NK-92 treated with Interleukin-12 subunit alpha and Interleukin-12 subunit beta, amount 100 ng/mL, for 24 hours (cell line): ENCODE results near the gene CHMP2B.
"Not testable (repeated sequence)": the region's sequence is repeated elsewhere in the genome, so short reads cannot be mapped to it uniquely, and the experiment has no call there.

ENCODE experiments used
- DNase-seq: peaks from one replicate; lab custom pipeline; 2025; lab: John Stamatoyannopoulos, UW

The CHMP2B gene

DNA sequence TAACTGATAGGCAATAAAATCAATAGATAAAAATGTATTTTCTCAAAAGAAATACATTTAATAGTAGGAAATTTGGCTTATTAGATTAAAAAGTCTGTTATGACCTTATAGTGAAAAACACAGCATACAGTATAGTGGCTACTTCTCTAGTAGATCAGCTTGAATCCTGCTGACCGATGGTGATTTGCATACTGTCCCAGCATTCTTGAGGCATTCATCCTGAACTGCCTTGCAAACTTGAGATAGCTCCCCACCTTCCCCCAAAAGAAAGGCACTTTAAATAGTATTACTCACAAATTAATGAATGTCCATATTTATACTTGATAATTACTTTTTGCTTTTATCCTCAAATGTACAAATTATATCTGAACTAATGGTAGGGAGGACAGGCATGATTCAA lies 6.7 kb downstream of the CHMP2B start:
- no peak for DNase-seq

DNA sequence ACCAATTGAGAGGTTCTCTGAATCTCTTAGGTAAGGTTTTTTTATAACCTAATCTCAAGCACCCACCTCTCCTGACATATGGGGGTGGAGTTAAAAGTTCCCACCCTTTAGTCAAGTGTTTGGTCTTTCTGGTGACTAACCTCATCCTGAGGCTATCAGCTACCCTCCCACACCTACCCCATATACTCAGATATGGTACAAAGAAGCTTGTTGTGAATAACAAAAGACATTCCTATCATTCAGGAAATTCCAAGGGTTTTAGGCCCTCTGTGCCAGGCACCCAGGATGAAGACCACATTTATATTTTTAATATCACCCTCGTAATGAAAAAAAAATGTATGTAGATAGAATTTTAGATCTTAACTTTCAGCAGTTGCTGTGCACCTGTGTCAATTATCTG lies 9.0 kb downstream of the CHMP2B start:
- DNase-seq, result no peak

DNA sequence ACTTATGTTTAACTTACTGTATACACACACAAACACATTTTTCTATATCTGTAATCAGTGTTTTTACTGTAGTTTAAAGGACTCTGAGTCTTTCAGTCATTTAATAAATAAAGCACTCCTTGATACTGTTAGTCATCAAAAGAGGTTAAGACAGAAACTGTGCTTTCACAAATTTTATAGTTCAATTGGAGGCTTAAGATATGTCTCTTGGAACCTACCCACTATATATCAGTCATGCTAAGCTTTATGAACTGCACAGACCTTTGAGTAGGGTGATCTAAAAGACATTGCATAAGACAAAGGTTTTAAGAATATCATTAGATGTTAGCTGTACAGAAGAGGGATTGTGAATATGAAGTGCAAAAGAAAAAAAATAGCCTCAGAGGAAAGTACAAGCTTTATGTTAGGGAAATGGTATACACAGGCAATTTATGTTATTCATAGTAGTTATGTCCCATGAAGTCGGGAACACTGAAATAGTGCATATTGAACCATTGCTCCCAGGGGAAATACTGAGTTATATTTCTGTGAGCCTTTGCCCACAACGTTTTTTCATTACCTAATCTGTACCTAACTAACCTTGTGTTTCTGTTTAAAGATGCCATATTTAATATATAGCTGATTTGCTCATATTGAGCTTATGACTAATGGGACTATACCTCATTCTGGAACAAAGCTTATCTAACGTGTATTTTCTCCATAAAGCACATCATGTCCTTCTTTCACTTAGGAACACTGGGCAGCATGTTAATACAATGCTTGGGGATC lies 19.7 kb downstream of the CHMP2B start:
- no peak for DNase-seq

DNA sequence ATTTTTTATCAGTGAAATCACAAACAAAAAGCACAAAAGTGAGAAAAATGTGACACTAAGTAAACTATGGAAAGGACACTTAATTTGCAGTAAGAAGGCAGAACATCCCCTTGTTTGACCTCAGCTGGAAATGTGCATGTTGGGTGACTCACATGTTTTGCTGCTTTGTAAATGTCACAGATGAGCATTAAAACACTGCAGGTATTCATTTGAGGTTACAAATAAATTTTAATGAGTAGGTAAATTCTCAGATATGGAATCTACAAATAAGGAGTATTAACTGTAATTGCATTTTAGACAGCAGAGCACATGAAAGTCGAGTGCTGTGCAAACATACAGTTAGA lies 20.3 kb downstream of the CHMP2B start:
- DNase-seq, result no peak

DNA sequence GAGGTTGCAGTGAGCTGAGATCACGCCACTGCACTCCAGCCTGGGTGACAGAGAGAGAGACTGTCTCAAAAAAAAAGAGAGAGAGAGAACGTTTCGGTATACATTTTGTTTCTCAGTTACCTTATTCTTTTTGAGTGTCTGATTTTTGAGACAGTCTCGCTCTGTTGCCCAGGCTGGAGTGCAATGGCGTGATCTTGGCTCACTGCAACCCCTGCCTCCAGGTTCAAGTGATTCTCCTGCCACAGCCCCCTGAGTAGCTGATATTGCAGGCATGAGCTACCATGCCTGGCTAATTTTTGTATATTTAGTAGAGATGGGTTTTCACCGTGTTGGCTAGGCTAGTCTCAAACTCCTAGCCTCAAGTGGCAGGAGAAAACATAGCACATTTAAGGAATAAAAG lies 21.1 kb downstream of the CHMP2B start:
- DNase-seq, result not testable (repeated sequence)

DNA sequence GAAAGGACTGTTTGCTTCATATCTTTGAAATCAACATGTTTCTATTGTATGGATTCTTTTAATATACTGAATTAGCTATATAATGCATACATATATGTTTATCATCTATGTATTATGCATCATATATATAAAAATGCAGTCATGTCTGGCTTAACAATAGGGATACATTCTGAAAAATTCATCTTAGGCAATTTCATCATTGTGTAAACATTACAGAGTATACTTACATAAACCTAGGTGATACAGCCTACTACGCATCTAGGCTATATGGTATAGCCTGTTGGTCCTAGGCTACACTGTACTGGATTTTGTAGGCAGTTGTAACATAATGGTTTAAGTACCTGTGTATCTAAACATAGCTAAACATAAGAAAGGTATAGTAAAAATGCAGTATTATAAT lies 21.7 kb downstream of the CHMP2B start:
- no peak for DNase-seq

DNA sequence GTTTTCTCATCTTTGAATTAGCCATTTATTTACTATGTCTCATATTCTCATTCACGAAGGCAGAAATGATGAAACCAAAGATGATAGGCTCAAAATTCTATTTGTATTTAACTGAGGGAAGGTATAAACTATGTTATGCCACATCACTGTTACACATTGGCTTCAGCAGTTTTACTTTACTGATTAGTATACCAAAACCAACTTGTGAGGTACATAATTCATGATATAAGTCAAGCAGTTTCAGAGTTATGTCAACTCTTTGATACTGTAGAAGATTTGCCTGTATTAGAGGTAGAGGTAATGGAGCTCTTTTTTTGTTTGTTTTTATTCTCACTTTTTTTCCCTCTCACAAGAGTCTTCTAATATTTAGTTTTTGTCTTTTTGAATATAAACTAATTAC lies 22.9 kb downstream of the CHMP2B start:
- DNase-seq, result no peak

DNA sequence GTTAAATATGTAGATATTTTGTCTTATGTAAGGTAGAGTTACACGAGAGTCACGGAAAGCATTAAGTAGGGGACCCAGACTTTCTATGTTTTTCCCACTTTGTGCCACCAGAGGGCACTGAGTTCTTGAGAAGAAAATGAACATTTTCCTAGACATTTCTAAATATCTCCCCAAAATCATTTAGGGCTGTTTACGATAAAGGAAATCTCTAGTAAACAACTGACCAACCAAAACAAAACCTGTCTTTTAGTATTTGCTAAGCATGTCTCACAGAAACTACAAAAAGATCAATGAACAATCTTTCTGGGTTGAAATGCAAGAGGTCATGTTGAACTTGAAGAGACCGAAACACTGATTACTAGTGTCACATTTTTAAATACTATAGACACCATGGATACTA lies 33.2 kb downstream of the CHMP2B start:
- DNase-seq, result no peak

DNA sequence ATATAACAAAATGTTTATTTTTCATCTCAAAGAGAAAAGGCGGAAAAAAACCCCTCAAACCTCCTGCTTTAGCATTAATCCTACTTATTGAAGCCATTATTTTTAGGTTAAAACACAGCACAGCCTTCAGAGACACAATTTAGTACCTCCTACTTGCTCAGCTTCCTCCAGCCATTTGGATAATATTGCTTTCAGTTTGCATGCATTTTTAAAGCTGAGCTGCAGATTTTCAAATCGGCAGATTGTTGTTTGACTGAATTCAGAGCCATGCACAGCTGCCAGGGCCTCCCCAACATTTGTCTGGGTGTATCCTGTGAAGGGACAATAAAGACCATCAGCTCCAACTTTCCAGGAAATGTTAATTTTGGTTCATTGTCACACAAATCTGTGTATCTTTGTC lies 34.8 kb downstream of the CHMP2B start:
- DNase-seq, result no peak

DNA sequence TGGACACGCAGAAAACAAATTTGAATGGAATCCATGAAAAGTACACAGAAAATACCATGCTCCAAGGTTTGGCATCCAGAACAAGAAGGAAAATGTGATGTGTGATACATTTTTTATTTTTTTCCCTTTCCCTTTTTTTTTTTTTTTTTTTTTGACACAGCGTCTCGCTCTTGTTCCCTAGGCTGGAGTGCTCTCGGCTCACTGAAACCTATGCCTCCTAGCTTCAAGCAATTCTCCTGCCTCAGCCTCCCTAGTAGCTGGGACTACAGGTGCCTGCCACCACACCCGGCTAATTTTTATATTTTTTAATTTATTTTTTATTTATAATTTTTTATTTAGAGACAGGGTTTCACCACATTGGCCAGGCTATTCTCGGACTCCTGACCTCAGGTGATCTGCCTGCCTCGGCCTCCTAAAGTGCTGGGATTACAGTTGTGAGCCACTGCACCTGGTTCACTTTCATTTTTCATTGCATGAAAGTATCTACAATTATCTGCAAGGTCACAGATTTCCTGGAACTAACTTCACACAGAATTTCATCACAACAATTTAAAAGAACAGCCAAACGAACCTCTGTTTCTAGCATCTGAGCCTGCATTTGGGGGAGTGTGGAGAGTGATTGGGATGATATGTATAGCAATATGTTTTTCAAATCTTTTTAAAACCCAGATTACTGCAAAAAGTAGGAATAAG lies 41.0 kb downstream of the CHMP2B start:
- DNase-seq, result no peak

DNA sequence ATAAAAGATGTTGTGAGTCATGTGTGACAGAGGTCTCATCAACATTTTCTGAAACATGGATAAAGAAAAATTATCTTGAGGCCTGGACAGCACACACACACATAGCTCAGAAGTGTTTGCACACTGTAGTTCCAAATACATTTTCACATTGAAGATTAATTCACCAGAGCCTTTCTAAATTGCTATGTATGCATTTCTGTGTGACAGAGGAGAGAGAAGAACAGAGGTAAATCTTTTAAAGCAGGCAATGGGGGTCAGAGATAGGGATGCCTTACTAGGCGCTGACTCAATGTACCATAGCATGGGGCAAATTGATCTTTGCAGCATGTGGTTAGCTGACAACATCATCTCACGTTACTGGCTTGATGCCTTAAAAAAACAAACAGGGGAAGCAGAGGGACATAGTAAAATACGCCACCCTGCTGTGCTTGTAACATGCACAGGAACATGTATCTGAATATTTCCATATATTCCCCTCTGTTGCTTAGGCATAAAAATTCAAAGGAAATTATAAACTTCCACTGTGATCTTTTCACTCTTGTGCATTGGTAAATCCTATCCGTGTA lies 41.6 kb downstream of the CHMP2B start:
- no peak for DNase-seq

DNA sequence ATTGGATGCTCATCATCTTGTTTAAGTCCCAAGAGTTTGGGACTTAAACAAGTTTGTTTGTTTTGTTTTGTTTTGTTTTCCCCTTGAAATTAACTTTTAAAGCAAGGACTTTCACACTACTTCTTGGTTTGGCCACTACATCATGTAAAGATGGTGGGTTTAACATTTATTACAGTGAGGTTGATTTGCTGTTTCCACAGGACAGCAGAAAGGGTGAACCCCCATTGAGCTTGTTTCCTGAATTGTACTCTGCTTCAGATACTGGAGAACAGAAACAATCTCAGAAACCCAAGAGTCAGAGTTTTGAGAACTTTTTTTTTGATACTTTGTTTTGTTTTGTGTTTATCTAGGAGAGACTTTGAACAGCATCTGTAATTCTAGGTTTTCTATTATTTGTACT lies 42.6 kb downstream of the CHMP2B start:
- no peak for DNase-seq

DNA sequence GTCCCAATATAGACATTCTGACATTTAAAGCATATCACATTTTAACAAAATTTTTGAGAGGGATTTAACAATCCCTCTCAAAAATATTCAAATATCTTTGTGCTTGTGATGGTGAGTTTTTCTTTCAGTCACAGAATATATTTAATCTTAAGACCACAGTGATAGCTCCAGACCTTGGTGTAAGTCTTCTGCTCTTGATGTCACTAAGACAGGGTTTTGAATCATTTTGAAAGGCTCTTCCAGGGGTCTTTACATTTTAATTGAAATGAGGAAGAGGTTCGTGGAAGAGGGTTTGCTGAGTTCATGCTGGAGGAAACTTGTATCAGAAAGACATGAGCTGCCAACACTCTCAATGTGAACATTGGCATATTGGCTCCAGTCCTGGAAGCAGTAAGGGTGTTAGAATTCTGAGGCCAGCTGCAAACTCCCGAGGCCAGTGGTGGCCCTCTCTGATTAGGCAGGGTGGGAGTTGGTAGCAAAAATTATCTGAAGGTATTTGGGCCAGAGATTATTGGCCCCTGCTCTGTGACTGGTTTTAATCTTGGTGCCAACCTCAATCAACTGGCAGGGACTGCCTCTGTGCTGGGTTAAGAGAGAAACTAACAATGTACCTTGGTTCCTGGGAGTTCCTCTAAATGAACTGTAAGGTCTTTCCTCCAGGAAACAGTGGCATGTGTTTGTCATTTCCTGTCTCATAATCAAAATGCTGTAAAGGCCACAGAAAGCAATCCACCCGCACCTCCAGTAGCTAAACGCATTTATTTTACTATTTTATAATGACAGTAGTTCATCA lies 44.0 kb downstream of the CHMP2B start:
- no peak for DNase-seq

DNA sequence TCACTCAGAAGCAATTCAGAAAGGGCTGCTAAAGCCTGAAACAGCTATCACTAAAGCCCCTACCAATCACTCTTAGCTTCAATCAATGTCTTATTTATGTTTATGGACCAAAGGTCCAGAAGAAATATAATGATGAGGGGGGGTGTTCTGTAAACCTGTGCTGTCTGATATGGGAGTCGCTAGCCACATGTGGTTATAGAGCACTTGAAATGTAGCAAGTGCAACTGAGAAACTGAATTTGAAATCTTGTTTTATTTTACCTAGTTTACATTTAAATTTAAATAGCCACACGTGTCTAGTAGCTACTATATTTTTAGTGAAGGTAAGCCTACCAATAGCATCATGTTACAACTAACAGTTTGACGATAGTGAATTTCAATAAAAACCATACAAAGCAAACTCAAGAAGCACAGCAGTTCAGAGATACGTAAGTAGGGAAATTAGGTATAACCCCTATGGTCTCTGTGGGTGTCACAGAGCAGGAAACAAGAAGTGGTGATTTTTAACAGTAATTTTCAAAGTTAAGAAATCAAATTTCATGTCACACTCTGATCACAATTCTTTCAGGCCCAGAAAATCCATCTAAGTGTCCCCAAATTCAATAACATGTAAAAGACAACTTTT lies 45.7 kb downstream of the CHMP2B start:
- no peak for DNase-seq

DNA sequence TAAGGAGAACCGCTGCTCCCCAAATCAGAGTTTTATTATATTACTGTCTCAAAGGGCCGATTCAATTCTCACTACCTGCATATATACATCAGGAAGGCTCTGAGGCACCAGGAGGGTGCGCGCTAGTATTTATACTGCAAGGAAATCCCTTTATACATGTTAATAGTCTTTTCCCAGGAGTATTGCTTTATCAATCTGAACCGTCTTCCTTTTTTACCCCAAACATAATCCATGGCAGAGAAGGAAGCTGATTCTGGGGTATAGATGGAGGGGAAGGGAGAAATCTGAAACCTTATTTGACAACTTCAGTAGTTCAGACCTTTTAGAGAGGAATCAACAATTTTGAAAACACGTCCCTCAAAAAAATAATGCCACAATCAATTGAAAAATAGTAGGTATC lies 49.4 kb downstream of the CHMP2B start, which contains the start of gene POU1F1:
Gene POU1F1 (minus strand): TSS at position 101 of the 400 bp plus-strand sequence. CDS start 122 bp downstream, outside the sequence.
- DNase-seq, result no peak

DNA sequence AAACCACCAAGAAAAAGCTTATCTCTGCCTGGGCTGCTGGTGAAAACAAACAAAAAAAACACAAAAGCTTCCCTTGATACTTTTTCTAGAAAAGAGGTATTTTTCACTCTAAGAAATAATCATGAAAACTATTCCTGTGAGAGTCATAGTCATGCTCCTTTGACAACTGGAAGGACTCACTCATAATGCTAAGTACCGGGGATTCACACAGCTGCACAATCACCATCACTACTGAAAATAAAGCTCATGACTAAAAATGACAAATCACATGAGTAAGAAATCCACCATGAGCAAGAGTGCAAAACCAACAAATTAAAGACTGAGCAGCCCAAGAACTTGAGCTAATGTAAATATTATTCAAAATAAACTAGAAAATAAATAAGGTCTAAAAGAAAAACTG lies 59.9 kb downstream of the CHMP2B start:
- no peak for DNase-seq

DNA sequence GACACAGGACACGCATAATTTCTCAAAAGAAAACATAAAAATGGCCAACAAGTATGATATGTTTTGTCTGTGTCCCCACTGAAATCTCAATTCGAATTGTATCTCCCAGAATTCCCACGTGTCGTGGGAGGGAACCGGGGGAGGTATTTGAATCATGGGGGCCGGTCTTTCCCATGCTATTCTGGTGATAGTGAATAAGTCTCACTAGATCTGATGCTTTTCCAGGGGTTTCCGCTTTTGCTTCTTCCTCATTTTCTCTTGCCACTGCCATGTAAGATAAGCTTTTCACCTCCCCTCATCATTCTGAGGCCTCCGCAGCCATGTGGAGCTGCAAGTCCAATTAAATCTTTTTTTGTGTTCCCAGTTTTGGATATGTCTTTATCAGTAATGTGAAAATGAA lies 61.3 kb downstream of the CHMP2B start:
- no peak for DNase-seq

DNA sequence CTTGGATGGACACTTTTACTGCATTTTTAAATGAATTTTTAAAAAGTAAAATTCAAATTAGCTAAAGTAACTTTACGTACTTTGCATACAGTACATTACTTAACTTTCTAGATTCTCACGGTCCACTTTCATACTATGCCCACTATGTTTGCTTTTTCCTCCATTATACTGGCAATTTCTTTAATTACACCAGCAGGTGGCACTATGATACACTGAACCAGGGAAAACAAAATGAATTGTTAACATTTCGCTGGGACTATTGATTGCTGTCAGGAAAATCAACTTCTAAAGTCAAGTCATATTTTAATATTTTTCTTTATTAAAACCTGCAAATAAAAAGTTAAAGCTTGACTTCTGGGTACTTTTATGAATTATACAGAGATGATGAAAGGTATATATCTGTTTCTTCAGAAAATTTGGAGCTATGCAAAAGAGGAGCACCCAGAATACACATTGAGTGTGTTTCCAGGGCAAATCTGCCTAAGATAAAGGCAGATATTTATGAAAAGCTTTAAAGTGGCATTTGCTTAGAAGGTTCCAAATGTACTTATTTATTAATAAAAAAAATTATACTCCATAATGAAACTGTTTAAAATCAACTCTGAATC lies 71.1 kb downstream of the CHMP2B start:
- DNase-seq, result no peak

DNA sequence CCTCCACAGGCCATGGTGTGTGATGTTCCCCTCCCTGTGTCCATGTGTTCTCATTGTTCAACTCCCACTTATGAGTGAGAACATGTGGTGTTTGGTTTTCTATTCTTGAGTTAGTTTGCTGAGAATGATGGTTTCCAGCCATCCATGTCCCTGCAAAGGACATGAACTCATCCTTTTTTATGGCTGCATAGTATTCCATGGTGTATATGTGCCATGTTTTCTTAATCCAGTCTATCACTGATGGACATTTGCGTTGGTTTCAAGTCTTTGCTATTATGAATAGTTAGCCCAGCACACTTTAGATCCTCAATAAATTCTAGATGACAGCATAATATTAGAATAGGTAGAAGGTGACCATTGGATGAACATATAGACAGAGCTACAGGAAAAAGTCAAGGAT lies 77.9 kb downstream of the CHMP2B start:
- DNase-seq, result not testable (repeated sequence)
